ENCODE data around the gene OGDH.

DNA sequence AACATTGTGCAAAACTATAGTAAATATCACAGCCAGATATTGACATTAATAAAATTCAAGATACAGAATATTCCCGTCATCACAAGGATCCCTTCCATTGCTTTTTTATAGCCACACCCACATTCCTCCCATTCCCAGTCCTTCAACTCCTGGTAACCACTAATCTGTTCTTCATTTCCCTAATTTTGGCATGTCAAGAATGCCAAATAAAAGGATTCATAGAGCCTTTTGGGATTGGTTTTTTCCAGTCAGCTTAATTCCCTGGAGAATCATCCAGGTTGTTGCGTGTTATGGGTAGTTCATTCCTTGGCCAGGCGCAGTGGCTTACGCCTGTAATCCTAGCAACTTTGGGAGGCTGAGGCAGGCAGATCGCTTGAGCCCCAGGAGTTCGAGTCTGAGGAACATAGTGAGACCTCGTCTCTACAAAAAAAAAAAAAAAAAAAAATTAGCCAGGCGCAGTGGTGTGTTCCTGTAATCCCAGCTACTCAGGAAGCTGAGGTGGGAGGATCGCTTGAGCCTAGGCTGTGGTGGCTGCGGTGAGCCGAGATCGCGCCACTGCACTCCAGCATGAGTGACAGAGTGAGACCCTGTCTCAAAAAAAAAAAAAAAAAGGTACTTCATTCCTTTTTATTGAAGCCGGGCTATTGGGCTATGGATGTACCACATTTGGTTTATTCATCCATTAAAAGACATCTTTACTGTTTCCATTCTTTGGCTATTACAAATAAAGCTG lies 2.7 kb downstream of the OGDH start:
- no peak for TF ChIP-seq ESRRG (CRISPR knock-in tag; IDR thresholded peaks at IDR 0.05)
- TF ChIP-seq, protein P1, sequence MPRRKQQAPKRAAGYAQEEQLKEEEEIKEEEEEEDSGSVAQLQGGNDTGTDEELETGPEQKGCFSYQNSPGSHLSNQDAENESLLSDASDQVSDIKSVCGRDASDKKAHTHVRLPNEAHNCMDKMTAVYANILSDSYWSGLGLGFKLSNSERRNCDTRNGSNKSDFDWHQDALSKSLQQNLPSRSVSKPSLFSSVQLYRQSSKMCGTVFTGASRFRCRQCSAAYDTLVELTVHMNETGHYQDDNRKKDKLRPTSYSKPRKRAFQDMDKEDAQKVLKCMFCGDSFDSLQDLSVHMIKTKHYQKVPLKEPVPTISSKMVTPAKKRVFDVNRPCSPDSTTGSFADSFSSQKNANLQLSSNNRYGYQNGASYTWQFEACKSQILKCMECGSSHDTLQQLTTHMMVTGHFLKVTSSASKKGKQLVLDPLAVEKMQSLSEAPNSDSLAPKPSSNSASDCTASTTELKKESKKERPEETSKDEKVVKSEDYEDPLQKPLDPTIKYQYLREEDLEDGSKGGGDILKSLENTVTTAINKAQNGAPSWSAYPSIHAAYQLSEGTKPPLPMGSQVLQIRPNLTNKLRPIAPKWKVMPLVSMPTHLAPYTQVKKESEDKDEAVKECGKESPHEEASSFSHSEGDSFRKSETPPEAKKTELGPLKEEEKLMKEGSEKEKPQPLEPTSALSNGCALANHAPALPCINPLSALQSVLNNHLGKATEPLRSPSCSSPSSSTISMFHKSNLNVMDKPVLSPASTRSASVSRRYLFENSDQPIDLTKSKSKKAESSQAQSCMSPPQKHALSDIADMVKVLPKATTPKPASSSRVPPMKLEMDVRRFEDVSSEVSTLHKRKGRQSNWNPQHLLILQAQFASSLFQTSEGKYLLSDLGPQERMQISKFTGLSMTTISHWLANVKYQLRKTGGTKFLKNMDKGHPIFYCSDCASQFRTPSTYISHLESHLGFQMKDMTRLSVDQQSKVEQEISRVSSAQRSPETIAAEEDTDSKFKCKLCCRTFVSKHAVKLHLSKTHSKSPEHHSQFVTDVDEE (CRISPR knock-in tag; IDR thresholded peaks at IDR 0.05), result no peak
- TF ChIP-seq CSDC2 (CRISPR knock-in tag; IDR thresholded peaks at IDR 0.05), result no peak
- no peak for TF ChIP-seq GLIS3 (CRISPR knock-in tag; IDR thresholded peaks at IDR 0.05)
- TF ChIP-seq ZNF565 (CRISPR knock-in tag; conservative IDR thresholded peaks at IDR 0.05; ENCODE audit: low read depth), result no peak
- no peak for TF ChIP-seq ZFP3 (CRISPR knock-in tag; IDR thresholded peaks at IDR 0.05)
- TF ChIP-seq ZFP30 (CRISPR knock-in tag; IDR thresholded peaks at IDR 0.05), result no peak
- no peak for TF ChIP-seq ZNF8 (CRISPR knock-in tag; IDR thresholded peaks at IDR 0.05)
- TF ChIP-seq RARB (CRISPR knock-in tag; IDR thresholded peaks at IDR 0.05), result no peak
- TF ChIP-seq, protein P2, sequence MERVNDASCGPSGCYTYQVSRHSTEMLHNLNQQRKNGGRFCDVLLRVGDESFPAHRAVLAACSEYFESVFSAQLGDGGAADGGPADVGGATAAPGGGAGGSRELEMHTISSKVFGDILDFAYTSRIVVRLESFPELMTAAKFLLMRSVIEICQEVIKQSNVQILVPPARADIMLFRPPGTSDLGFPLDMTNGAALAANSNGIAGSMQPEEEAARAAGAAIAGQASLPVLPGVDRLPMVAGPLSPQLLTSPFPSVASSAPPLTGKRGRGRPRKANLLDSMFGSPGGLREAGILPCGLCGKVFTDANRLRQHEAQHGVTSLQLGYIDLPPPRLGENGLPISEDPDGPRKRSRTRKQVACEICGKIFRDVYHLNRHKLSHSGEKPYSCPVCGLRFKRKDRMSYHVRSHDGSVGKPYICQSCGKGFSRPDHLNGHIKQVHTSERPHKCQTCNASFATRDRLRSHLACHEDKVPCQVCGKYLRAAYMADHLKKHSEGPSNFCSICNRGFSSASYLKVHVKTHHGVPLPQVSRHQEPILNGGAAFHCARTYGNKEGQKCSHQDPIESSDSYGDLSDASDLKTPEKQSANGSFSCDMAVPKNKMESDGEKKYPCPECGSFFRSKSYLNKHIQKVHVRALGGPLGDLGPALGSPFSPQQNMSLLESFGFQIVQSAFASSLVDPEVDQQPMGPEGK (CRISPR knock-in tag; IDR thresholded peaks at IDR 0.05; ENCODE audit: borderline replicate concordance), result no peak
- no peak for TF ChIP-seq OSR1 (CRISPR knock-in tag; IDR thresholded peaks at IDR 0.05)
- no peak for TF ChIP-seq PPARA (CRISPR knock-in tag; IDR thresholded peaks at IDR 0.05; ENCODE audit: borderline replicate concordance)
